Lung (tissue), 12 donors: ENCODE results near the gene ZNF618. TPM values are rescaled to one million over a fixed set of nuclear protein-coding genes. Genes with fewer than 3 reads are reported as not detected.

ENCODE experiments used
- ATAC-seq: fragments of 200-7000 bp; cut with Tn5 transposase; one replicate; pipeline ENCODE4 v1.9.1; 2020; ENCODE audit warnings: moderate number of reproducible peaks; ENCODE audit not compliant: insufficient read depth, low FRiP score
- DNase-seq, 3 donors: peaks; one replicate each; pipeline ENCODE4 v3.0.0-alpha.2; 2013 to 2017
- H3K27ac ChIP-seq, 2 donors: one replicate each; pipeline ENCODE4 v1.5.1; 2013; ENCODE audit warnings: mild to moderate bottlenecking in 2 of 2, moderate library complexity in 2 of 2, control low read depth in 1 of 2, inconsistent platforms in 1 of 2, low read depth in 1 of 2, low read length in 1 of 2
- H3K27me3 ChIP-seq, 3 donors: one replicate each; pipeline ENCODE4 v1.5.1; 2013; ENCODE audit warnings: low read length in 2 of 3; ENCODE audit not compliant: control insufficient read depth in 3 of 3, insufficient read depth in 3 of 3
- H3K36me3 ChIP-seq, 4 donors: one replicate each; pipeline ENCODE4 v1.5.1; 2013; ENCODE audit warnings: low read length in 4 of 4, mild to moderate bottlenecking in 1 of 4, moderate library complexity in 1 of 4; ENCODE audit not compliant: control insufficient read depth in 4 of 4, insufficient read depth in 4 of 4
- H3K4me1 ChIP-seq, 5 donors: one replicate each; pipeline ENCODE4 v1.5.1; 2013; ENCODE audit warnings: low read length in 5 of 5, mild to moderate bottlenecking in 2 of 5, moderate library complexity in 1 of 5; ENCODE audit not compliant: control insufficient read depth in 5 of 5, insufficient read depth in 5 of 5
- H3K4me3 ChIP-seq: one replicate; pipeline ENCODE4 v1.5.1; 2013; ENCODE audit warnings: mild to moderate bottlenecking, control low read depth, moderate library complexity
- H3K9ac ChIP-seq, 2 donors: one replicate each; pipeline ENCODE4 v1.5.1; 2013; ENCODE audit warnings: low read length in 2 of 2, control low read depth in 1 of 2; ENCODE audit not compliant: insufficient read depth in 1 of 2
- H3K9me3 ChIP-seq, 4 donors: one replicate each; pipeline ENCODE4 v1.5.1; 2013; ENCODE audit warnings: low read length in 3 of 4, mild to moderate bottlenecking in 1 of 4, moderate library complexity in 1 of 4; ENCODE audit not compliant: control insufficient read depth in 4 of 4, insufficient read depth in 3 of 4
- CTCF ChIP-seq: IDR thresholded peaks from 2 replicates; pipeline ENCODE4 v1.5.1; 2012; ENCODE audit warnings: mild to moderate bottlenecking; ENCODE audit errors: control extremely low read depth, extremely low read depth
- WGBS, 2 donors: extraction: QIAGEN DNeasy Blood & Tissue Kit; methylation state at CpG; one replicate each; pipeline ENCODE4 v1.1.7; 2013; 5-methylcytosine and 5-hydroxymethylcytosine counted together
- polyA plus RNA-seq, 2 donors: library from polyadenylated mRNA; stranded (reverse); fragments of 200-250 nt; gene quantifications; one replicate each; pipeline ENCODE4 v1.2.1, GENCODE V29; 2013
- total RNA-seq, 2 donors: library from RNA; depleted of rRNA in 1 of 2; stranded (reverse); fragments of >200 nt in 1 of 2; gene quantifications; one replicate each; pipeline ENCODE4 v1.2.1, GENCODE V29; 2014 to 2021
- donor health status: control.
- donor health status: control.
- donor health status: Bipolar disorder and iron deficiency.
- donor health status: healthy.
- donor health status: DM: yes; HTN: yes; CAD: no.

Gene ZNF618
- total and polyA plus RNA-seq, 4 donors = 1.6 to 16.3 (median 6.0) TPM

GRCh38 chr9:114089206-114089840, 213.2 kb downstream of the ZNF618 start:
- no peak for TF ChIP-seq CTCF
- no peak overlapping the region for H3K4me3 ChIP-seq
- H3K9ac ChIP-seq = no peak overlapping the region
- ATAC-seq (no peak), DNase-seq (no peak)
- H3K4me1 ChIP-seq = no peaks in the 10 kb centered on the region
- H3K36me3 ChIP-seq = peaks cover 0 to 4% (median 0%) of the 10 kb centered on the region in 4 donors
- no peaks in the 10 kb centered on the region for H3K27me3 ChIP-seq
- WGBS, 2 donors = 85 to 97% methylated on average over 4 of the region's 4 CpGs
- no peaks in the 10 kb centered on the region for H3K9me3 ChIP-seq
- H3K27ac ChIP-seq = no peak overlapping the region

- no peak for ATAC-seq
- peaks cover 0 to 4% (median 0%) of the 10 kb centered on the region in 4 donors for H3K36me3 ChIP-seq
- no peak for TF ChIP-seq CTCF
Measured at GRCh38 chr9:114090798-114091197, 214.7 kb downstream of the ZNF618 start.

GRCh38 chr9:114091711-114092110, 215.6 kb downstream of the ZNF618 start:
- Histone ChIP-seq H3K27me3 (no peaks in the 10 kb centered on the region), H3K27ac (no peak overlapping the region), H3K4me1 (no peaks in the 10 kb centered on the region), H3K36me3 (peaks cover 0 to 4% (median 0%) of the 10 kb centered on the region in 4 donors), H3K9me3 (no peaks in the 10 kb centered on the region), H3K9ac (no peak overlapping the region), H3K4me3 (no peak overlapping the region)
- no peak for DNase-seq
- 91 to 96% methylated on average over 8 of the region's 8 CpGs for WGBS, 2 donors
- TF ChIP-seq CTCF = no peak
- ATAC-seq = no peak

More at GRCh38 chr9:114090798-114091197, 214.7 kb downstream of the ZNF618 start:
- no peaks in the 10 kb centered on the region for H3K4me1 ChIP-seq
- DNase-seq = no peak
- H3K9me3 ChIP-seq = no peaks in the 10 kb centered on the region
- no peak overlapping the region for H3K9ac ChIP-seq
- 91 to 92% methylated on average over 4 of the region's 4 CpGs for WGBS, 2 donors
- H3K27me3 ChIP-seq = no peaks in the 10 kb centered on the region
- H3K4me3 ChIP-seq = no peak overlapping the region
- H3K27ac ChIP-seq = no peak overlapping the region

- H3K27me3 ChIP-seq = no peaks in the 10 kb centered on the region
- peaks cover 0 to 4% (median 0%) of the 10 kb centered on the region in 4 donors for H3K36me3 ChIP-seq
- no peak for TF ChIP-seq CTCF
- DNase-seq = no peak
- no peak for ATAC-seq
- H3K27ac ChIP-seq = no peak overlapping the region
- H3K4me3 ChIP-seq = no peak overlapping the region
- H3K4me1 ChIP-seq = peaks cover 0 to 5% (median 0%) of the 10 kb centered on the region in 5 donors
- 89 to 96% methylated on average over 4 of the region's 4 CpGs for WGBS, 2 donors
- no peak overlapping the region for H3K9ac ChIP-seq
- H3K9me3 ChIP-seq = no peaks in the 10 kb centered on the region
Measured at GRCh38 chr9:114092336-114092735, 216.2 kb downstream of the ZNF618 start.
